Smooth muscle cell (in vitro differentiated cells): Measurements from ENCODE around the gene ARSB. TPM values are rescaled to one million over a fixed set of nuclear protein-coding genes. Genes with fewer than 3 reads are reported as not detected.

ENCODE experiments used
- DNase-seq: peaks from one replicate; lab custom pipeline; 2025; ENCODE audit not compliant: unreplicated experiment; lab: John Stamatoyannopoulos, UW
- H2AFZ ChIP-seq: fragments of 200-600 bp; sonication (generic); 2 replicates; pipeline ENCODE4 v1.6.0; 2016; ENCODE audit warnings: antibody characterized with exemption, low read depth, mild to moderate bottlenecking
- H3F3A ChIP-seq: fragments of 200-600 bp; sonication (generic); 2 replicates; pipeline ENCODE4 v1.6.0; 2017; ENCODE audit warnings: antibody characterized with exemption, low read depth
- H3K27ac ChIP-seq: fragments of 200-600 bp; sonication (generic); 2 replicates; pipeline ENCODE4 v1.5.1; 2016; ENCODE audit warnings: low read depth, mild to moderate bottlenecking
- H3K27me3 ChIP-seq: fragments of 200-600 bp; sonication (generic); 2 replicates; pipeline ENCODE4 v1.6.1; 2016; ENCODE audit warnings: low read depth, mild to moderate bottlenecking
- H3K36me3 ChIP-seq: fragments of 200-600 bp; sonication (generic); 2 replicates; pipeline ENCODE4 v1.5.1; 2016; ENCODE audit warnings: low read depth
- H3K4me1 ChIP-seq: fragments of 200-600 bp; sonication (generic); 2 replicates; pipeline ENCODE4 v1.5.1; 2016; ENCODE audit warnings: low read depth
- H3K4me2 ChIP-seq: fragments of 200-600 bp; sonication (generic); 2 replicates; pipeline ENCODE4 v1.6.0; 2016; ENCODE audit warnings: mild to moderate bottlenecking
- H3K4me3 ChIP-seq: fragments of 200-600 bp; sonication (generic); 2 replicates; pipeline ENCODE4 v1.5.1; 2016; ENCODE audit warnings: mild to moderate bottlenecking
- H3K79me2 ChIP-seq: fragments of 200-600 bp; sonication (generic); 2 replicates; pipeline ENCODE4 v1.6.0; 2016; ENCODE audit warnings: low read depth, mild to moderate bottlenecking
- H3K9ac ChIP-seq: fragments of 200-600 bp; sonication (generic); 2 replicates; pipeline ENCODE4 v1.6.0; 2016; ENCODE audit warnings: low read depth
- H3K9me3 ChIP-seq: fragments of 200-600 bp; sonication (generic); replicated peaks from 2 replicates; pipeline ENCODE4 v1.5.1; 2016; ENCODE audit warnings: low read depth
- H4K20me1 ChIP-seq: fragments of 200-600 bp; sonication (generic); 2 replicates; pipeline ENCODE4 v1.6.0; 2016; ENCODE audit warnings: low read depth
- CTCF ChIP-seq: fragments of 200-600 bp; sonication (generic); IDR thresholded peaks from 2 replicates; pipeline ENCODE4 v1.5.1; 2017; ENCODE audit warnings: borderline replicate concordance, mild to moderate bottlenecking, antibody characterized with exemption; ENCODE audit not compliant: insufficient read depth, poor library complexity, severe bottlenecking
- WGBS: methylation state at CpG from one replicate; pipeline ENCODE4 v1.1.7; 2016; ENCODE audit warnings: low lambda C conversion rate; 5-methylcytosine and 5-hydroxymethylcytosine counted together
- polyA plus RNA-seq: library from polyadenylated mRNA; unstranded; fragments of >200 nt; fragmentation: Nextera tagmentation; extraction: Ambion mirVana; gene quantifications from 2 replicates; pipeline ENCODE4 v1.2.1, GENCODE V29; 2016
- total RNA-seq: library from RNA; depleted of rRNA; stranded (reverse); fragments of >200 nt; gene quantifications from 2 replicates; pipeline ENCODE4 v1.2.3, GENCODE V29; 2014

Gene ARSB
- total and polyA plus RNA-seq, 2 experiments from 2014 or later, result 17.5 to 23.2 TPM

GRCh38 chr5:78992146-78992545 lies 7.0 kb upstream of the ARSB start:
- TF ChIP-seq CTCF, result no peak
- WGBS, result 53% methylated on average over 2 of the region's 2 CpGs
- no peak overlapping the region for H3K4me3 ChIP-seq
- no peaks in the 10 kb centered on the region for H3K27me3 ChIP-seq
- H3K27ac ChIP-seq, result no peak overlapping the region
- no peak for DNase-seq
- H3K4me2 ChIP-seq, result no peak overlapping the region
- no peaks in the 10 kb centered on the region for H3F3A ChIP-seq
- H3K9me3 ChIP-seq, result no peaks in the 10 kb centered on the region
- no peak overlapping the region for H2AFZ ChIP-seq
- no peaks in the 10 kb centered on the region for H3K4me1 ChIP-seq
- H3K79me2 ChIP-seq, result no peaks in the 10 kb centered on the region
- no peaks in the 10 kb centered on the region for H4K20me1 ChIP-seq
- H3K36me3 ChIP-seq, result no peaks in the 10 kb centered on the region
- no peak overlapping the region for H3K9ac ChIP-seq

- Histone ChIP-seq H3K4me2 (no peak overlapping the region), H3K36me3 (no peaks in the 10 kb centered on the region), H3K79me2 (no peaks in the 10 kb centered on the region), H3F3A (no peaks in the 10 kb centered on the region), H3K4me1 (peaks cover 8% of the 10 kb centered on the region), H4K20me1 (no peaks in the 10 kb centered on the region), H3K27me3 (peaks cover 8% of the 10 kb centered on the region), H2AFZ (no peak overlapping the region), H3K9me3 (no peaks in the 10 kb centered on the region), H3K4me3 (no peak overlapping the region), H3K9ac (no peak overlapping the region), H3K27ac (no peak overlapping the region)
- TF ChIP-seq CTCF, result no peak
- DNase-seq, result no peak
- 89% methylated on average over 12 of the region's 12 CpGs for WGBS
These were observed 4.0 kb upstream of the ARSB start for GRCh38 chr5:78989080-78989479.

GRCh38 chr5:78985725-78986223 lies 664 bp upstream of the ARSB start:
- Histone ChIP-seq H3K9ac (no peak overlapping the region), H3K4me2 (peak overlapping the region; percentile 84), H3K27me3 (peaks cover 8% of the 10 kb centered on the region), H3K27ac (no peak overlapping the region), H3K36me3 (no peaks in the 10 kb centered on the region), H3K9me3 (no peaks in the 10 kb centered on the region), H4K20me1 (no peaks in the 10 kb centered on the region), H3K79me2 (peaks cover 6% of the 10 kb centered on the region), H3F3A (no peaks in the 10 kb centered on the region), H2AFZ (peak overlapping the region; percentile 98), H3K4me1 (peaks cover 15% of the 10 kb centered on the region), H3K4me3 (peak overlapping the region; percentile 90)
- DNase-seq, result no peak
- TF ChIP-seq CTCF, result no peak
- WGBS, result 38% methylated on average over 11 of the region's 11 CpGs

- Histone ChIP-seq H3K27me3 (peaks cover 8% of the 10 kb centered on the region), H3K4me3 (peak overlapping the region; percentile 90), H3K27ac (peak overlapping the region; percentile 67), H3K9ac (peak overlapping the region; percentile 45), H3K4me1 (peaks cover 15% of the 10 kb centered on the region), H3K4me2 (peak overlapping the region; percentile 84), H3K9me3 (no peaks in the 10 kb centered on the region), H3K79me2 (peaks cover 6% of the 10 kb centered on the region), H3K36me3 (no peaks in the 10 kb centered on the region), H3F3A (no peaks in the 10 kb centered on the region), H4K20me1 (no peaks in the 10 kb centered on the region), H2AFZ (peak overlapping the region; percentile 98)
- DNase-seq, result peak; percentile 62
- peak; percentile 29 for TF ChIP-seq CTCF
- WGBS, result under 1% methylated on average over 71 of the region's 79 CpGs
These were observed 533 bp downstream of the ARSB start for GRCh38 chr5:78984439-78985115.
